Measurements from ENCODE around the gene CLPTM1L. TPM values are rescaled to one million over a fixed set of nuclear protein-coding genes. Genes with fewer than 3 reads are reported as not detected.

CLPTM1L gene
- total and polyA plus RNA-seq, 2 donors (not counting 1 experiment from before 2014, with no cell fraction given), result 78.4 to 99.9 TPM

- intact Hi-C loops (cut with micrococcal nuclease), result no loop called here
- Mint-ChIP-seq H3K4me3 (no peak overlapping the region), H3K27me3 (peaks cover 11% of the 10 kb centered on the region), H3K4me1 (peaks cover 15% of the 10 kb centered on the region), H3K9me3 (ENCODE audit: insufficient read depth) (peaks cover 2% of the 10 kb centered on the region), H3K27ac (no peak overlapping the region)
- Histone ChIP-seq H3K36me3 (replicated peaks in 1 of 2; ENCODE audit: control extremely low read depth in 1 of 2, control insufficient read depth in 1 of 2, extremely low read depth in 1 of 2, insufficient read depth in 2 of 2, low read length in 1 of 2) (no peaks in the 10 kb centered on the region), H3K9me3 (ENCODE audit: control extremely low read depth in 1 of 3, control insufficient read depth in 2 of 3, insufficient read depth in 1 of 3, low read length in 2 of 3) (peaks cover 0 to 9% (median 0%) of the 10 kb centered on the region in 3 donors), H3K27me3 (replicated peaks in 1 of 4; ENCODE audit: control extremely low read depth in 1 of 4, control insufficient read depth in 3 of 4, insufficient read depth in 4 of 4, low read length in 3 of 4) (peaks cover 0 to 10% (median 0%) of the 10 kb centered on the region in 4 experiments), H3K4me1 (ENCODE audit: control insufficient read depth in 2 of 2, insufficient read depth in 2 of 2, low read length in 2 of 2) (peaks cover 11% of the 10 kb centered on the region in 2 donors), H3K4me2 (replicated peaks; ENCODE audit: low read depth, low read length, poor library complexity, severe bottlenecking) (no peak overlapping the region), H3K4me3 (ENCODE audit: control extremely low read depth in 1 of 5, extremely low read depth in 1 of 5, insufficient read depth in 1 of 5, low read depth in 2 of 5, low read length in 4 of 5) (no peak overlapping the region), H2AFZ (ENCODE audit: insufficient read depth, low read depth, low read length, poor library complexity, severe bottlenecking) (no peak overlapping the region), H3K27ac (ENCODE audit: low read length in 2 of 2) (no peak overlapping the region), H3K79me2 (ENCODE audit: control insufficient read depth, insufficient read depth, low read length) (no peaks in the 10 kb centered on the region), H3K9ac (ENCODE audit: low read length) (no peak overlapping the region), H4K20me1 (ENCODE audit: control insufficient read depth, insufficient read depth, low read length, poor library complexity, severe bottlenecking) (no peaks in the 10 kb centered on the region)
- CTCF ChIA-PET, result no interaction called here
- ATAC-seq (ENCODE audit: low read depth) (no peak), DNase-seq (no peak)
- 95% methylated on average over 29 of the region's 30 CpGs for WGBS (ENCODE audit: insufficient coverage)
- no peak for TF ChIP-seq EZH2 (IDR thresholded peaks at IDR 0.05; ENCODE audit: borderline replicate concordance, insufficient read depth, low read depth, low read length, poor library complexity, severe bottlenecking)
- POLR2A ChIA-PET, result no interaction called here
These were observed 52.0 kb downstream of the CLPTM1L start for GRCh38 chr5:1292846-1293415.

GRCh38 chr5:1292139-1292538 is 52.8 kb downstream of the CLPTM1L start:
- Histone ChIP-seq H2AFZ (ENCODE audit: insufficient read depth, low read depth, low read length, poor library complexity, severe bottlenecking) (no peak overlapping the region), H3K79me2 (ENCODE audit: control insufficient read depth, insufficient read depth, low read length) (no peaks in the 10 kb centered on the region), H3K9me3 (ENCODE audit: control extremely low read depth in 1 of 3, control insufficient read depth in 2 of 3, insufficient read depth in 1 of 3, low read length in 2 of 3) (peaks cover 0 to 9% (median 1%) of the 10 kb centered on the region in 3 donors), H3K4me2 (replicated peaks; ENCODE audit: low read depth, low read length, poor library complexity, severe bottlenecking) (no peak overlapping the region), H3K36me3 (replicated peaks in 1 of 2; ENCODE audit: control extremely low read depth in 1 of 2, control insufficient read depth in 1 of 2, extremely low read depth in 1 of 2, insufficient read depth in 2 of 2, low read length in 1 of 2) (no peaks in the 10 kb centered on the region), H4K20me1 (ENCODE audit: control insufficient read depth, insufficient read depth, low read length, poor library complexity, severe bottlenecking) (no peaks in the 10 kb centered on the region), H3K9ac (ENCODE audit: low read length) (no peak overlapping the region), H3K4me1 (ENCODE audit: control insufficient read depth in 2 of 2, insufficient read depth in 2 of 2, low read length in 2 of 2) (peaks cover 11% of the 10 kb centered on the region in 2 donors), H3K27ac (ENCODE audit: low read length in 2 of 2) (no peak overlapping the region), H3K4me3 (ENCODE audit: control extremely low read depth in 1 of 5, extremely low read depth in 1 of 5, insufficient read depth in 1 of 5, low read depth in 2 of 5, low read length in 4 of 5) (no peak overlapping the region), H3K27me3 (replicated peaks in 1 of 4; ENCODE audit: control extremely low read depth in 1 of 4, control insufficient read depth in 3 of 4, insufficient read depth in 4 of 4, low read length in 3 of 4) (peaks cover 0 to 10% (median 0%) of the 10 kb centered on the region in 4 experiments)
- ChIA-PET CTCF (no interaction called here), POLR2A (no interaction called here)
- H3K4me3 Mint-ChIP-seq, result no peak overlapping the region
- DNase-seq, result no peak
- H3K27me3 Mint-ChIP-seq, result peaks cover 11% of the 10 kb centered on the region
- peaks cover 2% of the 10 kb centered on the region for H3K9me3 Mint-ChIP-seq (ENCODE audit: insufficient read depth)
- intact Hi-C loops (cut with micrococcal nuclease), result no loop called here
- H3K27ac Mint-ChIP-seq, result no peak overlapping the region
- H3K4me1 Mint-ChIP-seq, result peaks cover 12% of the 10 kb centered on the region
- 83% methylated on average over 5 of the region's 6 CpGs for WGBS (ENCODE audit: insufficient coverage)
- TF ChIP-seq CTCF (IDR thresholded peaks at IDR 0.05) (no peak), EZH2 (IDR thresholded peaks at IDR 0.05; ENCODE audit: borderline replicate concordance, insufficient read depth, low read depth, low read length, poor library complexity, severe bottlenecking) (no peak)
- ATAC-seq (ENCODE audit: low read depth), result no peak
